GM13976 (cell line): ENCODE data around the gene GRK3.
"Not testable (repeated sequence)": the region's sequence is repeated elsewhere in the genome, so short reads cannot be mapped to it uniquely, and the experiment has no call there.

Experiments used
- DNase-seq: peaks from one replicate; pipeline ENCODE4 v3.0.0; 2012; ENCODE audit warnings: low spot score
- CTCF ChIP-seq: IDR thresholded peaks from 2 replicates; pipeline ENCODE4 v1.5.1; 2012; ENCODE audit warnings: borderline replicate concordance, mild to moderate bottlenecking; ENCODE audit not compliant: insufficient read depth; ENCODE audit errors: extremely low read depth, missing control alignments, control extremely low read depth
- in situ Hi-C: fragments of 300-500 bp; cut with MboI; formaldehyde crosslinking; loops from one replicate; pipeline ENCODE4 v1.12.0; 2022; ENCODE audit warnings: low sequenced_read_pairs, mixed read lengths, inconsistent platforms; ENCODE audit not compliant: unreplicated experiment

Gene GRK3

GRCh38 chr22:25702571-25703167 is 138.2 kb downstream of the GRK3 start:
- in situ Hi-C loops: loop anchor here (10.0 kb wide), 1 partner anchor 218 kb away; no protein-coding TSS in a partner anchor
- peak; percentile 47 for DNase-seq
- TF ChIP-seq CTCF: no peak

GRCh38 chr22:25704701-25705100 is 140.2 kb downstream of the GRK3 start:
- TF ChIP-seq CTCF: no peak
- in situ Hi-C loops: loop anchor here (10.0 kb wide), 1 partner anchor 220 kb away; no protein-coding TSS in a partner anchor

GRCh38 chr22:25706197-25706596 is 141.7 kb downstream of the GRK3 start:
- no peak for DNase-seq
- in situ Hi-C loops: loop anchor here (10.0 kb wide), 1 partner anchor 221 kb away; no protein-coding TSS in a partner anchor
- no peak for TF ChIP-seq CTCF

More at GRCh38 chr22:25704701-25705100, 140.2 kb downstream of the GRK3 start:
- no peak for DNase-seq

GRCh38 chr22:25708430-25708829 is 144.0 kb downstream of the GRK3 start:
- not testable (repeated sequence) for DNase-seq
- in situ Hi-C loops: loop anchor here (10.0 kb wide), 1 partner anchor 224 kb away; no protein-coding TSS in a partner anchor

GRCh38 chr22:25709758-25710157 is 145.3 kb downstream of the GRK3 start:
- peak; percentile 34 for DNase-seq
- in situ Hi-C loops: loop anchor here (10.0 kb wide), 1 partner anchor 225 kb away; no protein-coding TSS in a partner anchor
- TF ChIP-seq CTCF: no peak

DNA sequence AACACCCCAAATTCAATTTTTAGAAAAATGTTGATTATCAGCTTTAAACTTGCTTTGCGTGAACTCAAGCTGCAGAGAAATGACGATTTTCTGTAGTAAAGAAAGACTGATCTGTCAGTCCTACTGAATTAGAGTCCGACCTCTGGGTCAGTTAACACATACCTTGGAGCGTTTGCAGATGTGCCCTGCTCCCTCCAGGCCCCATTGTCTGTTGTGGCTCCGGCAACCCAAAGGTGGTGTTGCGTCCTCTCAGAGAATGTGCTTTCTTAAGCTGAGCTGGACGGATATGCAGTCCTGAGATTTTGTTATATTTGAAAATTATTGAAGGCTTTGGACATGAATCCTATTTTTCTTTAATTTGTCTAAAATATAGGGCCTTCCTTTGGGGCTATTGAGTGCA is 146.0 kb downstream of the GRK3 start:
- DNase-seq: no peak
- TF ChIP-seq CTCF: no peak
- in situ Hi-C loops: no loop called here

- TF ChIP-seq CTCF: no peak
- DNase-seq: no peak
- in situ Hi-C loops: no loop called here
Measured at GRCh38 chr22:25711491-25711890, 147.0 kb downstream of the GRK3 start.
